GM12878 (cell line): ENCODE data around the gene GPC5.

ENCODE experiments used
- CBX3 ChIP-seq: fragments of 200-600 bp; sonication (generic); IDR thresholded peaks from 2 replicates; pipeline ENCODE4 v1.6.1; 2016; ENCODE audit warnings: low read depth, borderline replicate concordance
- CTCF ChIP-seq, 3 experiments: IDR thresholded peaks in 2 of 3; conservative IDR thresholded peaks in 1 of 3; 2 replicates each; pipeline ENCODE4 v1.5.1; 2011; ENCODE audit warnings: low read depth in 3 of 3, low read length in 3 of 3, mild to moderate bottlenecking in 3 of 3, control low read depth in 2 of 3, moderate library complexity in 2 of 3, inconsistent platforms in 1 of 3, mixed read lengths in 1 of 3; ENCODE audit not compliant: control insufficient read depth in 2 of 3, insufficient read depth in 1 of 3; ENCODE audit errors: extremely low read depth in 1 of 3
- FOXK2 ChIP-seq: fragments of 450-650 bp; IDR thresholded peaks from 2 replicates; pipeline ENCODE4 v1.6.1; 2017; ENCODE audit warnings: mild to moderate bottlenecking, moderate library complexity
- HCFC1 ChIP-seq: fragments of 150-350 bp; IDR thresholded peaks from 2 replicates; pipeline ENCODE4 v1.6.1; 2014; ENCODE audit warnings: low read length
- MAX ChIP-seq: IDR thresholded peaks from 2 replicates; pipeline ENCODE4 v1.6.1; 2012; ENCODE audit warnings: low read depth, low read length, improper control_type of control experiment
- NBN ChIP-seq: fragments of 450-650 bp; IDR thresholded peaks from 2 replicates; pipeline ENCODE4 v1.6.1; 2016
- POLR2A ChIP-seq: IDR thresholded peaks from 2 replicates; pipeline ENCODE4 v1.6.1; 2011; ENCODE audit warnings: low read depth, mild to moderate bottlenecking, low read length
- POLR2AphosphoS2 ChIP-seq: IDR thresholded peaks from 2 replicates; pipeline ENCODE4 v1.6.1; 2011; ENCODE audit warnings: low read depth, mild to moderate bottlenecking, low read length, improper control_type of control experiment, moderate library complexity
- RFX5 ChIP-seq: IDR thresholded peaks from 2 replicates; pipeline ENCODE4 v1.6.1; 2011; ENCODE audit warnings: low read depth, low read length, improper control_type of control experiment
- TCF3 ChIP-seq: IDR thresholded peaks from 2 replicates; pipeline ENCODE4 v1.6.1; 2012; ENCODE audit warnings: low read depth, mild to moderate bottlenecking, low read length, borderline replicate concordance; ENCODE audit not compliant: insufficient read depth
- TF ChIP-seq, protein P1 (sequence below): fragments of 450-650 bp; IDR thresholded peaks from 2 replicates; pipeline ENCODE4 v1.6.1; 2017; ENCODE audit warnings: antibody characterized with exemption, mild to moderate bottlenecking, moderate library complexity

GRCh38 chr13:92721620-92722019, 1323.2 kb downstream of the GPC5 start:
- no peak for TF ChIP-seq HCFC1
- TF ChIP-seq NBN: no peak
- no peak for TF ChIP-seq RFX5
- no peak for TF ChIP-seq POLR2A
- TF ChIP-seq MAX: no peak
- TF ChIP-seq TCF3: no peak
- TF ChIP-seq CBX3: no peak
- TF ChIP-seq CTCF (IDR thresholded peaks at IDR 0.05 in 2 of 3, conservative IDR thresholded peaks at IDR 0.05 in 1 of 3; ENCODE audit: control insufficient read depth in 2 of 3, extremely low read depth in 1 of 3, insufficient read depth in 1 of 3, low read depth in 3 of 3, low read length in 3 of 3): no peak
- no peak for TF ChIP-seq POLR2AphosphoS2
- TF ChIP-seq, protein P1, sequence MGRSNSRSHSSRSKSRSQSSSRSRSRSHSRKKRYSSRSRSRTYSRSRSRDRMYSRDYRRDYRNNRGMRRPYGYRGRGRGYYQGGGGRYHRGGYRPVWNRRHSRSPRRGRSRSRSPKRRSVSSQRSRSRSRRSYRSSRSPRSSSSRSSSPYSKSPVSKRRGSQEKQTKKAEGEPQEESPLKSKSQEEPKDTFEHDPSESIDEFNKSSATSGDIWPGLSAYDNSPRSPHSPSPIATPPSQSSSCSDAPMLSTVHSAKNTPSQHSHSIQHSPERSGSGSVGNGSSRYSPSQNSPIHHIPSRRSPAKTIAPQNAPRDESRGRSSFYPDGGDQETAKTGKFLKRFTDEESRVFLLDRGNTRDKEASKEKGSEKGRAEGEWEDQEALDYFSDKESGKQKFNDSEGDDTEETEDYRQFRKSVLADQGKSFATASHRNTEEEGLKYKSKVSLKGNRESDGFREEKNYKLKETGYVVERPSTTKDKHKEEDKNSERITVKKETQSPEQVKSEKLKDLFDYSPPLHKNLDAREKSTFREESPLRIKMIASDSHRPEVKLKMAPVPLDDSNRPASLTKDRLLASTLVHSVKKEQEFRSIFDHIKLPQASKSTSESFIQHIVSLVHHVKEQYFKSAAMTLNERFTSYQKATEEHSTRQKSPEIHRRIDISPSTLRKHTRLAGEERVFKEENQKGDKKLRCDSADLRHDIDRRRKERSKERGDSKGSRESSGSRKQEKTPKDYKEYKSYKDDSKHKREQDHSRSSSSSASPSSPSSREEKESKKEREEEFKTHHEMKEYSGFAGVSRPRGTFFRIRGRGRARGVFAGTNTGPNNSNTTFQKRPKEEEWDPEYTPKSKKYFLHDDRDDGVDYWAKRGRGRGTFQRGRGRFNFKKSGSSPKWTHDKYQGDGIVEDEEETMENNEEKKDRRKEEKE: no peak
- no peak for TF ChIP-seq FOXK2
